HG03342 (cell line): ENCODE data around the gene CFAP119.

Experiments used
- ATAC-seq: cut with Tn5 transposase; IDR thresholded peaks from one replicate; pipeline ENCODE4 v1.9.1; 2021; ENCODE audit warnings: mild to moderate bottlenecking, moderate library complexity; ENCODE audit not compliant: unreplicated experiment

The CFAP119 gene

DNA sequence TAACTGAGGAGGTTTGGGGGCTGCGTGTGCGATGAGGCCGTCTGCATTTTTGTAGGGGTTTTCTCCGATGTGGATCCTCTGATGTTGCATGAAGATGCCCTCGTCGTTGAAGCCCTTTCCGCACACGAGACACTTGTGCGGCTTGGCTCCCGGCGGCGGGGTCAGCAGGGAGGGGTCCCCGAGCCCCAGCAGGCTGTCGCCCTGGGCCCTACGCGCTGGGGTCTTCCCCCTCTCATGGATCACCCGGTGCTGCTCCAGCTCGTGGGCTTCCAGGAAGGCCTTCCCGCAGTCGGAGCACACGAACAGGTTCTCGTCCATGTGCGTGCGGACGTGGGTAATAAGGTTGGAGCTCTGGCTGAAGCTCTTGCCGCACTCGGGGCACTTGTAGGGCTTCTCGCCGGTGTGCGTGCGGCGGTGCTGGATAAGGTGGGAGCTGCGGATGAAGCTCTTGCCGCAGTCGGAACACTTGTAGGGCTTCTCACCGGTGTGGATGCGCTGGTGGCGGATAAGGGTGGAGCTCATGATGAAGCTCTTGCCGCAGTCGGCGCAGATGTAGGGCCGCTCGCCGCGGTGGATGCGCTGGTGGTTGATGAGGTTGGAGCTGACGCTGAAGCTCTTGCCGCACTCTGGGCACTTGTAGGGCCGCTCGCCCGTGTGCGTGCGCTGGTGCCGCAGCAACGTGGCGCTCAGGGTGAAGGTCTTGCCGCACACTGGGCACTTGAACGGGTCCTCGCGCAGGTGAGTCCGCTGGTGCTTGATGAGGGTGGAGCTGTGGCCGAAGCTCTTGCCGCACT, 20.8 kb upstream of the CFAP119 start:
- no peak for ATAC-seq

DNA sequence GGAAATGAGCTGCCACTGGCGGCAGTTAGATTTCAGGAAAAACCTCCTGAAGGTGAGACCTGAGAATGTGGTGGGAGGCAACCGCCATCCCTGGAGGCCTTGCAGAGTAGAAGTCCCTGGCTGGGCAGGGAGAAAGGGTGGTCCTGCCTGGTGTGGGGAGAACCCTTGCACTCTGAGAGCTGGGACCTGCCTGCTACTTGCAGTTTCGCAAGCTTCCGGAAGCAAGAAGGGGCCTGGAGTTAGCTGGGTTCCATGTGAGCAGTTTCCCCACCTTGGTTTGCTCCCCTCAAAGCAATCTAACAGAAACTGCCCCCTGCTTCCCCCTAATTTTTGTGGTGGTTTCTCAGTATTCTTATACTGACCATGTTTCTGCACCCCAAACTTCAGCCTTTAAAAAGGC, 18.7 kb upstream of the CFAP119 start:
- ATAC-seq: no peak

DNA sequence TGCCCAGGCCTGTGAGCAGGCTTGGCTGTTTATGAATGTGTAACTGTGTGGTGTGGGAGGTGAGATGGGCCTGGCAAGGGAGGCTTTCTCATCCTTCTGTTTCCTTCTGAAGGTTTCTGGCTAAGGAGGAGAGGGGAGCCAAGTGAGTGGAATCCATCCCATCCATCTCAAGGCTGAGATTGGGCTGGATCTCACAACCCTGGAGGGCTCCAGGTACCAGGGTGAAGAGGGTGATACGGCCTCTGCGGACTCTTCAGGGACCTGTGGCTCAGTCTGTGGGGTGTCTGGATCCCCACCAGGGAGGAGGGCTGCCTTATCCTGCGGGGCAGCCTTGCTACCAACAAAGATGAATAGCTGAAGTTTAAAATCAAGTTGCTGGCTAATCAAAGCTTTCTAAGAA, 18.2 kb upstream of the CFAP119 start:
- no peak for ATAC-seq

DNA sequence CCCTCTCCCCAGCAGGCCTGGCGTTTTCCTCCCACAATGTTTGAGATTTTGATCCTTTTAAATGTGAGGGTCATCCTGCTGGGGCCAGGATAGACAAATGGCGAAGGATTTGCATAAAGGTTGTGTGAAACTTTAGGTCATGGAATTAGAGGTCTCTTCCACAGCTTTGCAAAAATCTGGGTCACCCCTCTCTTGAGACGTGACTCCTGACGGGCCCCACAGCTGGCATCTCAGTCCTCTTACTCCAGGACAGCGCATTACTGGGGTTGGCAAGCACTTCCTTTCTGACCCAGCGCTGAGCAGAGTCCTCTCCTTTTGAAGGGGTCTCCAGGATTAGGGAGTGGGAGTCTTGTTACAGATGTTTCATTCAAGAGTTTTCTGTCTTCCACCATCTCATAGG, 17.7 kb upstream of the CFAP119 start:
- no peak for ATAC-seq

DNA sequence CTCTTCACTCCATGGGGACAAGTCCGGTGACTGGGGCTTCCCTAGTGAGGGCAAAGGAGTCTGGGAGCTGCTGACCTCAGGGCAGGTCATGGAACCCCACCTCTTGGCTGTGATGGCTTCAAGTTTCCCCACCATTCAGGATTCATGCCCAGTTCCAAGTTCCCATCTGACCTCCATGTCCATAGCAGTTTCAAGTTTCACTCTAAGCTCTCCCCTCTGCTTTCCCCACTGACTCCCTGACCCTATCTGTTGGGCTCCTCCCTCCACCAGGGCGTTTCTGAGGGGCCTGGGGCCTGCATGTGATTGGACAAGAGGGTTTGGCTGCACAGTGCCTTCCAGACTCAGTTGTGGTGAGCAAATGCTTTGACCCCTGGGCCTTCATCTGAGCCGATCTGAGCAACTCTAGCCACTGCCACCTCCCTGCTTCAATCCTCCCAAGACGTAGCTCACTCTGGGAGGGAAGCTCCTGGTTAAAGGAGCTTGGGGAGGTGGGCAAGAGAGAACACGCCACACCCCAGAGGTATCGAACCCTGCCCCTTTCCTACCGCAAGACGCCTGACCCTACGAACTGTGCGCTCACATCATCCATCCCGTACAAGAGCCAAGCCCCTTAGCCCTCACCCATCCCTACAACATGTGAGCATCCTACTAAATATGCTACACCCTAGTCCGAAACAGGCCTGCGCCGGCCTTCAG, 16.8 kb upstream of the CFAP119 start:
- ATAC-seq: no peak

DNA sequence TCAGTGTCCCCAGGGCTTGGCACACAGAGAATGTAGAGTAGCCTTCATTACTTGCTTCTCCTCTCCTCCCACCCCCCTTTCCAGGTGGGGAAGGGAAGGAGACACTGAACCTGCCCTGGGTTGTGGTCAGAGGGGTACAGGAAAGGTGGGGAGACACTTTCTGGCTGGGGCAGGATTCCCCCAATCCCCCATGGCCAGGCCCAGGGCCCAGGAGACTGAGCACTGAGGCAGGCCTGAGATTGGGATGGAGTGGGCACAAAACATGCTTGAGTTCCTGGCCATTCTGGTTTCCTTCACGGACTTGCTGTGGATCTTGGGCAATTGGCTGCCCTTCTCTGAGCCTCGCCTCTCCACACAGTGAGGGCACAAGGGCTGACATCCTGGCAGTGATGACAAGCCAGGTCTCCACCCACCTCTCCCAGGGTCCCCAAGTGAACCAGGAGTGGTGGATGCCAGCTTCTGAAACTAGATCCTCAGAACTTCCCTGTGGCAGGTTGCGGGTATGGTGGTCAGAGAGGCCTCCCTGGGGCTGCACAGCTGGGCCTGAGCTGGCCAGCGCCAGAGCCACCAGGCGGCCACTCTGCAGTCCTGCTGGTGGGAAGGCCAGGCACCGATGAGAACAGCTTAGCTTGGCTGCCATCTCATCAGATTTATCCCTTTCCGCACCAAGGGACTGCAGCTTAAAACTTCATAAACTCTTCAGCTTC, 15.9 kb upstream of the CFAP119 start:
- no peak for ATAC-seq

DNA sequence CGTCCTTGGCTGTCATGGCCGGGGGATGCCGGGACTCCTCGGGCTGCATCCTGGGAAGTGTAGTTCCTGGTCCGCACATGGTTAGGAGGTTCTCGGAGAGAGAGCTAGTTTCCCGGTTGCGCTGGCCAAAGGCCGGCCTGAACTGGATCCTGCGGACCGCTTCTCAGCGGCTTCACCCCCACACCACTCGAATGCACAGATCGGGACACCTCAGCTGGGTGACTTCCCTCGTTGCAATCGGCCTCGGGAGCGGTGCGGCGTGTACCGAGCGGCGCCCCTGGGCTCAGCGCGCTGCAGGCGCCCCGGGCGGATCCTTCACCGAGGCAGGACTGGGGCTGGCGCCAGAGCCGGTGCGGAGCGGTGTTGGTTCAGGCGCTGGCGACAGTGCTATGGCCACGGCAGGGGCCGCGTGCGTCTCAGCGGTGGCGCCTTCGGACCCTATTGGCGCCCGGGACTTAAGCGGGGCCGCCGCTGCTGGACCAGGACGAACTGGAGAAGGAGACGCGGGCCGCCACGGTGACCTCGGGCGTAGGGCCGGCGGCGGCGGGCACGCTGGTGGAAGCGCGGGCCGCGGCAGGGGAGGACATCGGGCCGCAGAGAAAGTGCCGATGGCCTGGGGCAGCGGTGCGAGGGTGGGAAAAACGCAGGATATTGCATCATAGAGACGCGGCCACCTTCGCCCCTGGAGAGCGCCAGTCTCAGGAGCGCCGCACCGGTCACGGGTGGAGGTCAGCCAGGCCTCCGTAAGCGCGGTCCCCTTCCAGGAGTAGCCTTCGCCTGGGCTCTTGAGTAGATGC, 13.7 kb upstream of the CFAP119 start:
- ATAC-seq: peak; percentile 52

DNA sequence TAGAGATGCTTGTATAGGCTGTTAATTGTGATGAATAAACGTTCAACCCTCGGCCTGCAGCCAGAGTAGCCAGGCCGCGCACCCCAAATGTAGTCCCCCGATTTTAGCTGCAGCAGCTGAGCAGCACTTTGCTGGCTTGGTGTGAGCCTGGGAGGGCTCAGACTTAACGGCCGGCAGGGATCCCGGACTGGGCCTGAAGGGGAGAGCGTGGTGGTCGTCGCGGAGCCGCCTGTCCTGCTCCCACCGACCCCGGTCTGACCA, 13.2 kb upstream of the CFAP119 start:
- ATAC-seq: no peak

DNA sequence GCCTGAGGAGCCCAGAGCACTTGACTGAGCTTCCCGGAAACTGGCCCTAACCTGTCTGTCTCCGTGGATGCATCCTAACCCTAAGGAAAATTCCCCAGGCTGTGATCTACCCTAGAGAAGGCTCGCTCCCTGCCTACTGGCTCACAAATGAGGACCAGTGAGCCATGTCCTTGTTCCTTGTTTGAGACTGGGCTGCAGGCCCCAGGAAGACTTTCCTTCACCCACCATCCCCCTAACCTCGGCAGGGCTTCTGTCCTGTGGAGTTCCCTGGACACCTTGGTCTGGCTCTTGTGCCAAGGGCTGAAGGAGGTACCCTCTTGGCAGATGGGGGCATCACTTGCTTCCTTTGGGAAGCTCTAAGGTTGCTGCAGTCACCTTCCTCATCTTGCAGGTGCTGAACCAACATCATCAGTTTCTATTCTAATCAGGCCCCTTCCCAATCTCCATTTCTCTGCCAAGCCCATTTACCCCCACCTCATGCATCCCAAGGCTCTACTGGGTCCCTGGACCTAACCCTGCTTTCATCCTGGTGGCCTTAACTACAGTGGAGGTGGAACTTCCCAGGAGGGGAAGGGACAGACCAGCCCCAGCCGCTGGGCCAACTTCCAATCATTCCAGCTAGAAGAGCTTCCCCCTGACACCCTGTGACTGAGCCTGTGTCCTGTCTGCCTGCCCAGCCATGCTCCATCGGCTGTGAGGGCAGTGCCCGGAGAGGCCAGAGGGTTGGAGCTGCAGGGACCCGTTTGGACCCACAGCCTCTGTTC, 12.7 kb upstream of the CFAP119 start:
- ATAC-seq: no peak

DNA sequence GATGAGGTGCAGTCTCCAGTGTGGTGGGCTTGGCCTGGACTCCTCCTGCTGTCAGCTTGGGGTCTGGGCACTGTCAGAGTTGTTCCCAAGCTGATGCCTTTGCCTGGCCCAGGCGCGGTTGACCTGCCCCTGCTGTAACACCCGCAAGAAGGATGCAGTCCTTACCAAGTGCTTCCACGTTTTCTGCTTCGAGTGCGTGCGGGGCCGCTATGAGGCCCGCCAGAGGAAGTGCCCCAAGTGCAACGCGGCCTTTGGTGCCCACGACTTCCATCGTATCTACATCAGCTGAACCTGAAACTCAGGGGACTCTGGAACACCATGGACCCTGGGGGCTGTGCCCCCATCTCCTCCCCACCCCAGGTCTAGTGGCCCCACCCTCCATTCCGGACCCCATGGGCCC, 12.0 kb upstream of the CFAP119 start:
- ATAC-seq: no peak

DNA sequence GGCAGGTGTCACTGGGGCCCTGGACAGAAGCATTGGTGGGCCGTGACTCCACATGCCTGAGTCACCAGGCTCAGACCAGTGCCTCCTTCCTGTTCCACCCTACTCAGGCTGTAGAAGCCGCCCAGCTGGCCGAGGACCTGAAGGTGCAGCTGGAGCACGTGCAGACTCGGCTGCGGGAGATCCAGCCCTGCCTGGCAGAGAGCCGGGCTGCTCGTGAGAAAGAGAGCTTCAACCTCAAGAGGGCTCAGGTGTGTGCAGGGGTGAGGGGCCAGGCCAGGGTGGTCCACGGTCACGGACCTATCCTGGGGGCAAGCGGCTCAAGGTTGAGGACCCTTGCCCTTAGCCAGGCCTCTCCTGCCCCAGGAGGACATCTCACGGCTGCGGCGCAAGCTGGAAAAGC, 9.9 kb upstream of the CFAP119 start:
- no peak for ATAC-seq

DNA sequence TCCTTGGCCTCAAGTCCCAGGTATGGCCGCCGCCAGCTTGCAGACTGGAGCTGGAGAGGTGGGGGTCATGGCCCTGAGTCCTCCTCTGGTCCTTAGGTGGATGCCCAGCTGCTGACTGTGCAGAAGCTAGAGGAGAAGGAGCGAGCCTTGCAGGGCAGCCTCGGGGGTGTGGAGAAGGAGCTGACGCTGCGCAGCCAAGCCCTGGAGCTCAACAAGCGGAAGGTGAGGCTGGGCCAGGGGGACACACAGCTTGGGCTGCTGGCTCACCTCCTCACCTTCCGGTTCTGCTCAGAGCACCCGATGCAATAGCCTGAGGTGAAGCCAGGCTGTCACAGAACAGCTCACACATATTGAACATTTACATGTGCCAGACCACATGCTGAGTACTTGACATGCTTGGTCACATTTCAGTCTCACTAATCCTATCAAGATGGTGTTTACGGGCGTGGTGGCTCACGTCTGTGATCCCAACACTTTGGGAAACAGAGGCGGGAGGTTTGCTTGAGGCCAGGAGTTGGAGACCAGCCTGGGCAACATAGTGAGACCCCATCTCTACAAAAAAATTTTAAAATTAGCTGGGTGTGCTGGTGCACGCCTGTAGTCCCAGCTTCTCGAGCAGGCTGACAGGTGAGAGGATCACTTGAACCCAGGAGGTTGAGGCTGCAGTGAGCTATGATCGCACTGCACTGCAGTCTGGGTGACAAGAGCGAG, 7.7 kb upstream of the CFAP119 start:
- no peak for ATAC-seq

DNA sequence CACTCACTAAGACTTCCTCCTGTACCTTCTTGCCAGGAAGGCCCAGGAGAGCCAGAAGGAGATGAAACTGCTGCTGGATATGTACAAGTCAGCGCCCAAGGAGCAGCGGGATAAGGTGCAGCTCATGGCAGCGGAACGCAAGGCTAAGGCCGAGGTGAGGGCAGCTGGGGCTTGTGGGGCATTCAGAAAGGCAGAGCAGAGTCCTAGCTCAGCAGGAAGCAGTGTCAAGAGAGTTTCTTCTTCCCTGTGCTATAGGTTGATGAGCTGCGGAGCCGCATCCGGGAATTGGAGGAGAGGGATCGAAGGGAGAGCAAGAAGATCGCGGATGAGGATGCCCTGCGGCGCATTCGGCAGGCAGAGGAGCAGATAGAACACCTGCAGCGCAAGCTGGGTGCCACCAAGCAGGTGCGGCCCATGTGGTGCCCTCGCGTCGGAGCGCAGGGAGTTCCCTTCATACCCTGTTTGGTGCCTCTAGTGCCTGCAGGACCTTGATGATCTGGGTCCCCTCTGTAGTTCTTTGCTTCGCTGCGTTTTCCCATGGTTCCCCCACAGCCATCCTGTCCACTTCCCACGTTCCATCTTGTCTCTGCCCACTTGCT, 6.8 kb upstream of the CFAP119 start:
- no peak for ATAC-seq

DNA sequence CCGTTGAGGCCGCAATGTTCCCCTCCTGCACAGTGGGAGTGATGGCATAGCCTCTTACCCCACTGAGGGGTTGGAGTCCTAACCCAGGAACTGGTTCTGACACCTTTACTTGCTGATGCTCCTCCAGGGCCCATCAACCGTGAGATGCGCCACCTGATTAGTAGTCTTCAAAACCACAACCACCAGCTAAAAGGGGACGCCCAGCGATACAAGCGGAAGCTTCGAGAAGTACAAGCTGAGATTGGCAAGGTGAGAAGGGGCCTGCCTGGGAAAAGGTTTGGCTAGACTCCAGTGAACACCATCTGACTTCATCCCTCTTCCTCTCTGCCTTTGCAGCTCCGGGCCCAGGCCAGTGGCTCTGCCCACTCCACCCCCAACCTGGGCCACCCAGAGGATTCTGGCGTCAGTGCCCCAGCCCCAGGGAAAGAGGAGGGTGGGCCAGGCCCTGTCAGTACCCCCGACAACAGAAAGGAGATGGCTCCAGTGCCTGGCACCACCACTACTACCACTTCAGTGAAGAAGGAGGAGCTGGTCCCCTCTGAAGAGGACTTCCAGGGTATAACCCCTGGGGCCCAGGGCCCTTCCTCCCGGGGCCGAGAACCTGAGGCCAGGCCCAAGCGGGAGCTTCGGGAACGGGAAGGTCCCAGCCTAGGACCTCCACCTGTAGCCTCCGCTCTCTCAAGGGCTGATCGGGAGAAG, 6.1 kb upstream of the CFAP119 start:
- ATAC-seq: no peak

DNA sequence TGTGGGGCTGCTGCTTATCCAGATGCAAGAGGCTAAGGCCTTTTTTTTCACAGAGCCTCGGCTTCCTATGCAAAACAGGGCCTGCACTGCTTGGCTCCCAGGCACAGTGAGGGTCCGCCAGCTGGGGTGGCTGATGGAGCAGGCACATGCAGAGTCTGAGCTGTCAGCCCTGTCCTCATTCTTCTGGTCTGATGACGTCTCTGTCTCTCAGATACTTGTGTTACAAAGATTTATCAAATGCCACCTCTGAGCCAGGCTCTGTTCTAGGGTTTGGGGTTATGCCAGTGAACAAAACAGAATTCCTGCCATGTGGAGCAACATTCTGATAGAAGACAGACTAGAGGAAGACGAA, 5.0 kb upstream of the CFAP119 start:
- no peak for ATAC-seq

DNA sequence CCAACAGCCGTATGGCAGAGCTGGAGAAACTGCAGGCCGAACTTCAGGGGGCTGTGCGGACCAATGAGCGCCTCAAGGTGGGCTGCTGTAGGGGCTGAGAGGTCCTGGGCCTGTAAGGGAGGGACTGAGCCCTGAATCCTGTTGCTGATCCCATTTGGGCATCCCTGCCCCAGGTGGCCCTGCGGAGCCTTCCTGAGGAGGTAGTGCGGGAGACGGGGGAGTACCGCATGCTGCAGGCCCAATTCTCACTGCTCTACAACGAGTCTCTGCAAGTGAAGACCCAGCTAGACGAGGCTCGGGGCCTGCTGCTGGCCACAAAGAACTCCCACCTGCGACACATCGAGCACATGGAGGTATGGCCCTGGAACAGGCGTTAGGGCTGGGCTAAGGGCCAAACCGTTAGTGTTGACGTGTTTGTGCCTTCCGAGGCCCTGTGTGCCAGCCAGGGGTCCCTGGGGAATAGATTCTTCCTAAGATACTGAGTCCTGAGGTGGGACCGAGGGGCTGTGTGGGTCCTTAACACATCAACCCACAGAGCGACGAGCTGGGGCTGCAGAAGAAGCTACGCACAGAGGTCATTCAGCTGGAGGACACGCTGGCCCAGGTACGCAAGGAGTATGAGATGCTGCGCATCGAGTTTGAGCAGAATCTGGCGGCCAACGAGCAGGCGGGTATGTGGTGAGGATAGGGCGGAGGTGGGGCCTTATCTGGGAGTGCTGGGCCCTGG, 4.5 kb upstream of the CFAP119 start:
- ATAC-seq: no peak

DNA sequence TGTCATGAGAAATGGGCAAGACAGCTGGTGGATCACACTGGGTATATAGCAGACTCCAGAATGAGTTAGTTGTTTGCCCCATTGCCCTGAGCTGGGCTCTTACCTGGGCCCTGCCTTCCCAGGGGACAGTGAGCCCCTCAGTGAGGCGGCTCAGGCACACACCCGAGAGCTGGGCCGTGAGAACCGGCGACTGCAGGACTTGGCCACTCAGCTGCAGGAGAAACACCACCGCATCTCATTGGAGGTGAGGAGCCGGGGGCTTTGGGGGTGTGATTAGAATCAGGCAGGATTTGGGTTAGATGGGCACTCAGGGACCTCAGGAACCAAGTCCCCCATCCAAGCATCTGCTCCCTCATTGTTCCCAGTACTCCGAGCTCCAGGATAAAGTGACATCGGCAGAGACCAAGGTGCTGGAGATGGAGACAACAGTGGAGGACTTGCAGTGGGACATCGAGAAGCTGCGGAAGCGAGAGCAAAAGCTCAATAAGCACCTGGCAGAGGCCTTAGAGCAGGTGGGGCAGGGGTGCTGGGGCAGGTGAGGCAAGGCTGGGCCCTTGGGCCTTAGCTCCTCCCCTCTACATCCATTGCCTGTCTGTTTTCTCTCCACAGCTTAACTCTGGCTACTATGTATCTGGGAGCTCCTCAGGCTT, 3.1 kb upstream of the CFAP119 start:
- no peak for ATAC-seq

DNA sequence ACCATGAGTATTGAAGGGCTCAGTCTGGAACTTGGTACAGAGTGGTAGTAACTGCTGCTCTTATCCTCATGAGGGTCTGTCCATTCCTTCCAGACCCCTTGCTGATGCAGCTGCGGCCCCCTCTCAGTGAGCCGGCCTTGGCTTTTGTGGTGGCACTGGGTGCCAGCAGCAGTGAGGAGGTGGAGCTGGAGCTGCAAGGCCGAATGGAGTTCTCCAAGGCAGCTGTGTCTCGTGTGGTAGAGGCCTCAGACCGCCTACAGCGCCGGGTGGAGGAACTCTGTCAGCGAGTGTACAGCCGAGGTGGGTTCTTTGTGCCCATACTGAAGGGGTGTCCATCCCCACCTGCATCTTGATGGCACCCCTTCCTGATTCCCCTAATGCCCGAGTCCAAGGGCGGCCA, 2.2 kb upstream of the CFAP119 start:
- no peak for ATAC-seq
